Umbilical cord (tissue), 2 donors: ENCODE measurements around the gene DIDO1. TPM values are rescaled to one million over a fixed set of nuclear protein-coding genes. Genes with fewer than 3 reads are reported as not detected.

ENCODE experiments used
- DNase-seq: peaks from one replicate; pipeline ENCODE4 v3.0.0-alpha.2; 2015; ENCODE audit warnings: low spot score
- total RNA-seq: library from RNA; depleted of rRNA; stranded (reverse); fragments of >200 nt; gene quantifications from one replicate; pipeline ENCODE4 v1.2.3, GENCODE V29; 2014; ENCODE audit warnings: low replicate concordance; ENCODE audit not compliant: insufficient read depth

DIDO1 gene
- total RNA-seq, 1 donor from 2014 or later, result 46.9 TPM

DNA sequence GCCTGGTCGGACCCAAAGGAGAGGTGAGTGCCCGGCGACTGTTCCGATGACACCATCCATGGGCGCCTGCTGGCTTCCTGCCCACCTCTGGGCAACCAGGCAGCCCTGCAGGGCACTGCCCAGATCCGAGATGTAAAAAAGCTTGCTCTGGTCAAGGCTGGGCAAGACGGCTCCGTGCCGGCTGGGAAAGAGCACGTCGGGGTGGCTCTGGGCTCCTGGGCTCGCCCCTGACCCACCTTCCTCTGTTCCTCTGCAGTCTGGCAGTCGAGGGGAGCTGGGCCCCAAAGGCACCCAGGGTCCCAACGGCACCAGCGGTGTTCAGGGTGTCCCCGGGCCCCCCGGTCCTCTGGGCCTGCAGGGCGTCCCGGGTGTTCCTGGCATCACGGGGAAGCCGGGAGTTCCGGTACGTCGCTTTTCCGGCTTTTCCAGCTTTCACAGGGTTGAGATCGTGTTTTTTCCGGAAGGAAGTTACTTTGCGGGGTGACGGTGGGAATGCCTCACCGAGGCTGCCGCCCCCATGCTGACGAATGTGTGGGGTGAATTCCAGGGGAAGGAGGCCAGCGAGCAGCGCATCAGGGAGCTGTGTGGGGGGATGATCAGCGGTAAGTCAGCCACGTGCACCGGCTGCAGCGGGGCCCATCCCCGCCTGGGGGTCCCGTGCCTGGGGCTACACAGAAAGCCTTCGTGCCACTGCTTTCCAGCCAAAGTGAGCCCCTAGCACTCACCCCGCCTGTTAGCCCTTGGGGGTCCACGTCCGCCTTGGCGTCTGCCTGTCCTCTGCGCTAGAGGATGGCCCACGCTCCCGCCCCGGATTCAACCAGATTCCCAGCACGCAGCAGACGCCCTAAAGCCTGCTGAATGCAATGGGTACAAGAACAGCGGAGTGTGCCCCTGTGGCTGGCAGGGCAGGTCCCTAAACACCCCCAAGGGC lies 90.1 kb downstream of the DIDO1 start:
- no peak for DNase-seq

DNA sequence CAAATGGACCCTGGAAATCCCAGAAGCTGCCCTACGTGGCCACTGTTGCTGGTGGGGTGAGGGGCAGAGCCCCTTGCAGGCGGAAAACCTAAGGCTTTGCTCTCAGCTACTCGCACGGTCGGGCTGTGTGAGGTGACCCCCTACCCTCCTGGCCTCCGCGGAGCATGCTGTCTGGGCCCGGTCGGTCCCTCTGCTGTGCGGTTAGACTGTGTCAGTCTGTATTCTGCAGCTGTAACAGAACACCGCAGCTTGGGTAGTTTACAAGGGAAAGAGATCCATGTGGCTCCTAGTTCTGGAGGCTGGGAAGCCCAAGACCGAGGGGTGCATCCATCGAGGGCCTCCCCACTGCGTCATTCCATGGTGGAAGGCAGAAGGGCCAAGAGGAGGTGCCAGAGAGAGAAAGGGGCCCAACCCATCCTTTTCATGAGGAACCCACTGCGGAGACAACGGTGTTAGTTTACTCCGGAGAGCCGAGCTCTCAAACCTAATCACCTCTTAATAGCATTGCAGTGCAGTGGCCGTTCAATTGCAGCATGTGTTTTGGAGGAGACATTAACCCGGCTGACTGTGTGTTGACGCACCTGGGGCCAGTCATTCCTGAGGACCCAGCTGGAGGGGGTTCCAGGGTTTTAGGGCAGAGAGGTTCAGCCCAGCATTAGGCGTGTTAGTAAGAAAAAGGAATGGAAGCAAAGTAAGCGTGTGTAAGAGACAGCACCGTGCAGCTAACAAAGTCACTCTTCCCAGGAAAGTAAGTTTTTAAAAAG lies 91.2 kb downstream of the DIDO1 start:
- no peak for DNase-seq

DNA sequence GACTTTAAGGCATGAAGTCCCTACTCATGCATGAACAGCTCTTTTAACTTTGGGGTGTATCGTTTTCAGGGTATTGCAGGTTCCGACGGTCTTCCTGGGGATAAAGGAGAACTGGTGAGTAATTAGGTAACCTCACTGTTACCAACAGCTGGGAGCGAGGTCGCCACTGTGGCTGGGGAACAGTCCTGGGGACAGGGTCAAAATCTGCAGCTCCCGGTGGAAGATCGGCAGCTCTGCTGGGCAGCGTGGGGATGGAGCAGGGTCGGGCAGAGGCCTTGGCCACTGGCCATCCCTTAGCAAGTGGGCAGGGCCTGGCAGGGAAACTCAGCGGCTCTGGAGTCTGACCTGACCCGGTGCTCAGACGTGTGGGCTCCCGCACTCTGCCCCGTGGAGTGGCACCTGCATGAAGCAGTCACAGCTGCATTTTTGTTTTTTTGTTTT lies 93.3 kb downstream of the DIDO1 start:
- DNase-seq, result no peak

- no peak for DNase-seq
Observed at GRCh38 chr20:62832212-62832922, 93.9 kb downstream of the DIDO1 start.

GRCh38 chr20:62831854-62832211 lies 94.5 kb downstream of the DIDO1 start:
- no peak for DNase-seq

GRCh38 chr20:62831361-62831788 lies 94.9 kb downstream of the DIDO1 start:
- DNase-seq, result no peak

DNA sequence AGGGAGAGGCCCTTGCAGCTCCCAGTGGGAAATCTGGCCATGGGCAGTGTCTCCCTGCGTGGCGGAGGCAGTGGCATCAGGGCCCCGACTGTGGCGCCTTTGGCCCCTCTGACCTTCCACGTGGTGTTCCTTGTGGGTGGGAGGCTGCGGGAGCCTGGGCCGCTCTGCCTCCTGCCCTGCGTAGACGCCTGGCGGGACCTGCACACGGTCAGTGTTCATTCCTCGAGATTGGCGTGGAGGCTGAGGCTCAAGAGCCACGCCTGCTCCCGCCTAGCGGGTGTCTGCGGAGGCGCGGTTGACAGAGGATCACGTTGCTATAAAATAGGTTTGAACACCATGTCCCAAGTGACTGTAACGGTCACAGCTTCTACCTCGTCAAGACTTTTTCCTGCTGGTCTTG lies 95.5 kb downstream of the DIDO1 start:
- no peak for DNase-seq

GRCh38 chr20:62830251-62830650 lies 96.1 kb downstream of the DIDO1 start:
- DNase-seq, result no peak

DNA sequence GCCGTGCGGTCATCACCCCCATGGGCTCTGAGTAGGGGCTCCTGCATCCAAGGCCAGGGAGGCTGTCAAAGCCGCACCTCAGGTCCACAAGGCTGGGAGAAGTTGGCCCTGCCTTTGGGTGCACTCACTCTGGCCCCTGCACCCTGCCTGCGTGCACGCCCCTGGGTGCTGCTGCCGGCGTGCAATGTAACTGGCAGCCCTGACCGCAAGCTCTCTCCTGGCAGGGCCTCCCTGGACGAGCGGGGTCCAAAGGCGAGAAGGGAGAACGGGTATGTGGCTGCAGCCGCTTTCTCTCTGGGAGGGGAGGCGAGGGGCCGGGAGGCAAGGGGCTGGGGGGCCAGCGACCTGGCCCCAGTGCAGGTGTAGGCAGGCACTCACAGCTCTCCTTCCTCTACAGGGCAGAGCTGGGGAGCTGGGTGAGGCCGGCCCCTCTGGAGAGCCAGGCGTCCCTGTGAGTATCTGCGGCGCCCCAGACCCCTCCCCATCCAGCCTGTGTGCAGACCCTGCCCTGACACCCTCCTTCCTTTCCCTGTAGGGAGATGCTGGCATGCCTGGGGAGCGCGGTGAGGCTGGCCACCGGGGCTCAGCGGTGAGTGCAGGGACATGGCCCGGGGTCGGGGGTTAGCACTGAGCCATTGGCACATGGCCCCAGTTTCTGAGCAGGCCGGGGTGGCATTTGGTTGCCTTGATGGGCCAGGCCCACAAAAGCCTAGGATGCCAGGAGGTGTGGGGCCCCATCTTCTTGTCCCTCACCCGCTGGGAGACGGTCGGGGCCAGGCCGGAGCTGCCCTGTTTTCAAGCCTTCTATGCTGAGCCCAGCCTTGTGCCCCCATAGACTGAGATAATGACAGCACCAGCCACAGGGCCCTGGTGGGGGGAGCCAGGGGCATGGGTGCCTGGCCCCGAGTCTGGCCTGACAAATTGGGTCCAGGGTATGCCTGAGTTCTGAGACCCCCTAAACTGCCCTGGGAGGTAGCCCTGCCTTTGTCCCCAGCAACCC lies 96.8 kb downstream of the DIDO1 start:
- DNase-seq, result no peak

DNA sequence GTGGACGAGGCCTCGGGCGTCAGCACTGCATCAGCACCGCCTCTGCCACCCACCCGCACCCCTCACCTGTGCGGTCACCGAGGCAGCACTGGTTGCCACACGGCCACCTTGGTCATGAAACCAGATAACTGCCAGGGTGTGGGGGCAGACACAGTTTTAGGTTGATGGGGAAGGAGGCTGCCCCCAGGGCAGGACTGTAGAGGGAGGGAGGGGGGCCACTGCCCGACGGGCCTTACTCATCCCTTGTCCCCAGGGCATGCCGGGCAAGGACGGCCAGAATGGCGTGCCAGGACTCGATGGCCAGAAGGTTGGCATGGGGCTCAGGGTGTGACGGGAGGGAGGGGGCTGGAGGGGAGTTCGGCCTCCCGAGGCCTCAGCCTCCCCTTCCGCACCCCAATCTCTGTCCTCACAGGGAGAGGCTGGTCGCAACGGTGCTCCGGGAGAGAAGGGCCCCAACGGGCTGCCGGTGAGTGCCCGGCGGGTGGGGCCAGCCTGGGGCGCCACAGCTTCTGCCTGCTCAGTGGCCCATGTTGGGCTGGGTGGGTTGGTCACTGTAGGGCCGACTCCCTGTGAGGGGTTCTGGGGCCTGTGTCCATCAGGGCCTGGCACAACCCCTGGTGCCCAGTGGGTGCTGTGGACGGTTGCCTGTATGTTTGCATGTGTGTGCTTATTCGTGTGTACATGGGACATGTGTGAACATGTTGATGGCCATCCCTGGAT lies 97.6 kb downstream of the DIDO1 start:
- DNase-seq, result no peak

- DNase-seq, result no peak
Observed at GRCh38 chr20:62828051-62828450, 98.3 kb downstream of the DIDO1 start.

Other genes starting within 250 kb of the DIDO1 start
- 1.4 TPM for gene NTSR1, start 217.7 kb downstream of the DIDO1 start, total RNA-seq
- gene MRGBP, start 130.0 kb downstream of the DIDO1 start, total RNA-seq, result 6.3 TPM
- gene OGFR, start 121.7 kb downstream of the DIDO1 start, total RNA-seq, result 13.7 TPM
- 37.1 TPM for gene COL9A3, start 109.5 kb downstream of the DIDO1 start, total RNA-seq
- gene TCFL5, start 64.7 kb downstream of the DIDO1 start, total RNA-seq, result 21.9 TPM
- 31.5 TPM for gene GID8, start 11.6 kb upstream of the DIDO1 start, total RNA-seq
- 11.1 TPM for gene SLC17A9, start 26.2 kb upstream of the DIDO1 start, total RNA-seq
- 2.6 TPM for gene BHLHE23, start 80.5 kb upstream of the DIDO1 start, total RNA-seq